Omental fat pad (tissue), 4 donors: ENCODE data around the gene TMEM39B. TPM values are rescaled to one million over a fixed set of nuclear protein-coding genes. Genes with fewer than 3 reads are reported as not detected.
A peak's percentile ranks its signal among the peaks of the same experiment; 100 is the strongest.
"Not testable (repeated sequence)": the region's sequence is repeated elsewhere in the genome, so short reads cannot be mapped to it uniquely, and the experiment has no call there.

Source experiments
- ATAC-seq: fragments of 150-250 bp; one replicate; pipeline ENCODE4 v1.9.1; 2016; ENCODE audit warnings: mild to moderate bottlenecking, moderate library complexity; ENCODE audit not compliant: low FRiP score
- DNase-seq: peaks from one replicate; pipeline ENCODE4 v3.0.0-alpha.2; 2019; ENCODE audit warnings: low spot score
- CTCF ChIP-seq, 3 donors: fragments of 450-650 bp; IDR thresholded peaks; one replicate each; pipeline ENCODE4 v1.5.1; 2016 to 2017; ENCODE audit warnings: antibody characterized with exemption in 3 of 3, mild to moderate bottlenecking in 3 of 3, moderate library complexity in 2 of 3
- small RNA-seq: library from RNA; depleted of rRNA; stranded (forward); fragments of <200 nt; gene quantifications from one replicate; pipeline ENCODE3, GENCODE V24; 2016
- total RNA-seq, 4 donors: library from RNA; depleted of rRNA; stranded (reverse); fragments of >200 nt; gene quantifications; one replicate each; pipeline ENCODE4 v1.1.0, GENCODE V29; 2016

TMEM39B gene
- total RNA-seq, 4 donors from 2014 or later: 2.5 to 5.6 (median 3.6) TPM

- DNase-seq: no peak
- no peak for TF ChIP-seq CTCF (IDR thresholded peaks at IDR 0.05)
- ATAC-seq: no peak
Observed at GRCh38 chr1:32138965-32139364, 66.2 kb downstream of the TMEM39B start.

GRCh38 chr1:32142446-32143301 is 69.9 kb downstream of the TMEM39B start:
- ATAC-seq: peak; percentile 71
- no peak for DNase-seq
- TF ChIP-seq CTCF (IDR thresholded peaks at IDR 0.05): no peak

- ATAC-seq, DNase-seq: not testable (repeated sequence)
Observed at GRCh38 chr1:32143302-32143695, 70.6 kb downstream of the TMEM39B start.

GRCh38 chr1:32144033-32144432 is 71.3 kb downstream of the TMEM39B start:
- no peak for ATAC-seq
- TF ChIP-seq CTCF (IDR thresholded peaks at IDR 0.05): no peak

GRCh38 chr1:32147799-32148198 is 75.1 kb downstream of the TMEM39B start:
- ATAC-seq, DNase-seq: not testable (repeated sequence)

More at GRCh38 chr1:32144033-32144432, 71.3 kb downstream of the TMEM39B start:
- no peak for DNase-seq

GRCh38 chr1:32150847-32151246 is 78.1 kb downstream of the TMEM39B start:
- ATAC-seq: no peak
- no peak for TF ChIP-seq CTCF (IDR thresholded peaks at IDR 0.05)
- no peak for DNase-seq

- no peak for TF ChIP-seq CTCF (IDR thresholded peaks at IDR 0.05)
- ATAC-seq (peak; percentile 57), DNase-seq (no peak)
Observed at GRCh38 chr1:32151319-32151787, 78.6 kb downstream of the TMEM39B start.

Small RNAs within 50 kb of the gene (small RNA-seq; reads per million reads assigned to genes)
- gene MIR5585 (not detected), gene RF00017 (not detected)

Other genes with a start within 250 kb of the TMEM39B start
- 100 to 1,000 TPM; 216 to 385 (median 283) TPM for gene PTP4A2, start 134.6 kb upstream of the TMEM39B start, total RNA-seq
- gene KHDRBS1, start 59.1 kb upstream of the TMEM39B start, total RNA-seq: 10 to 100 TPM; 49.6 to 63.5 (median 57.2) TPM
- gene KPNA6, start 35.1 kb downstream of the TMEM39B start, total RNA-seq: 10 to 100 TPM; 35.3 to 51.2 (median 39.1) TPM
- 10 to 100 TPM; 41.9 to 80.8 (median 49.0) TPM for gene TXLNA, start 106.7 kb downstream of the TMEM39B start, total RNA-seq
- 1 to 10 TPM; 2.6 to 5.5 (median 3.1) TPM for gene CCDC28B, start 127.7 kb downstream of the TMEM39B start, total RNA-seq
- 1 to 10 TPM in 3 of 4 donors, under 1 TPM in 1; 0.60 to 1.9 (median 1.2) TPM for gene IQCC, start 132.7 kb downstream of the TMEM39B start, total RNA-seq
- gene DCDC2B, start 136.2 kb downstream of the TMEM39B start, total RNA-seq: not detected
- gene TMEM234, start 149.4 kb downstream of the TMEM39B start, total RNA-seq: 10 to 100 TPM in 3 of 4 donors, 1 to 10 TPM in 1; 8.8 to 15.4 (median 11.3) TPM
- gene EIF3I, start 149.5 kb downstream of the TMEM39B start, total RNA-seq: 100 to 1,000 TPM; 159 to 210 (median 191) TPM
- 10 to 100 TPM in 1 of 4 donors, 1 to 10 TPM in 3; 1.8 to 14.8 (median 3.8) TPM for gene FAM167B, start 174.3 kb downstream of the TMEM39B start, total RNA-seq
- gene LCK, start 178.3 kb downstream of the TMEM39B start, total RNA-seq: 1 to 10 TPM; 1.1 to 6.8 (median 4.8) TPM
- gene HDAC1, start 219.1 kb downstream of the TMEM39B start, total RNA-seq: 10 to 100 TPM; 32.3 to 52.6 (median 39.5) TPM